HG02870 (cell line): Measurements from ENCODE around the gene ABHD2.
A peak's percentile ranks its signal among the peaks of the same experiment; 100 is the strongest.
"Not testable (repeated sequence)": the region's sequence is repeated elsewhere in the genome, so short reads cannot be mapped to it uniquely, and the experiment has no call there.

ENCODE experiments used
- ATAC-seq: cut with Tn5 transposase; IDR thresholded peaks from one replicate; pipeline ENCODE4 v1.9.1; 2021; ENCODE audit warnings: mild to moderate bottlenecking, moderate library complexity; ENCODE audit not compliant: unreplicated experiment

The ABHD2 gene

GRCh38 chr15:89217031-89217430 is 128.8 kb downstream of the ABHD2 start:
- ATAC-seq = no peak

- ATAC-seq = no peak
These were observed 129.6 kb downstream of the ABHD2 start for GRCh38 chr15:89217686-89218376.

GRCh38 chr15:89218531-89218930 is 130.3 kb downstream of the ABHD2 start:
- no peak for ATAC-seq

GRCh38 chr15:89221543-89221942 is 133.3 kb downstream of the ABHD2 start, which contains the start of gene RLBP1:
RLBP1 (minus strand) TSS chr15:89221579; CDS start chr15:89218975, 2,604 bp downstream.
- ATAC-seq = no peak

- no peak for ATAC-seq
These were observed 137.3 kb downstream of the ABHD2 start for GRCh38 chr15:89225588-89225987.

- ATAC-seq = no peak
These were observed 138.3 kb downstream of the ABHD2 start for GRCh38 chr15:89226359-89227221.

GRCh38 chr15:89227425-89227824 is 139.2 kb downstream of the ABHD2 start:
- ATAC-seq = no peak

GRCh38 chr15:89230277-89230676 is 142.0 kb downstream of the ABHD2 start:
- no peak for ATAC-seq

- no peak for ATAC-seq
These were observed 143.6 kb downstream of the ABHD2 start for GRCh38 chr15:89231832-89232231.

- ATAC-seq = not testable (repeated sequence)
These were observed 151.9 kb downstream of the ABHD2 start for GRCh38 chr15:89239883-89240810.

GRCh38 chr15:89243046-89243690 is 154.9 kb downstream of the ABHD2 start:
- ATAC-seq = no peak

- peak; percentile 94 for ATAC-seq
These were observed 155.7 kb downstream of the ABHD2 start, which contains the start of gene FANCI for GRCh38 chr15:89243691-89244573. FANCI (plus strand) TSS chr15:89243979; CDS start chr15:89247648, 3,669 bp downstream.

GRCh38 chr15:89244574-89244903 is 156.3 kb downstream of the ABHD2 start:
- ATAC-seq = peak; percentile 16

- no peak for ATAC-seq
These were observed 159.2 kb downstream of the ABHD2 start for GRCh38 chr15:89247446-89247845.

GRCh38 chr15:89248584-89248983 is 160.3 kb downstream of the ABHD2 start:
- no peak for ATAC-seq

- not testable (repeated sequence) for ATAC-seq
These were observed 161.9 kb downstream of the ABHD2 start for GRCh38 chr15:89250142-89250541.
